Measurements from ENCODE around the gene SPARCL1. TPM values are rescaled to one million over a fixed set of nuclear protein-coding genes. Genes with fewer than 3 reads are reported as not detected.
A peak's percentile ranks its signal among the peaks of the same experiment; 100 is the strongest.

The SPARCL1 gene
- total and polyA plus RNA-seq, 2 of the 13 experiments (the other 11 are each of a cell fraction or from before 2014, with no cell fraction given) = 0.04 TPM; not detected in 1

- Histone ChIP-seq H3K9ac (ENCODE audit: insufficient read depth, low read depth, low read length) (no peak overlapping the region), H3K4me1 (ENCODE audit: insufficient read depth, low read length) (no peaks in the 10 kb centered on the region), H3K4me3 (replicated peaks in 1 of 3; ENCODE audit: insufficient read depth in 1 of 3, low read depth in 2 of 3, low read length in 3 of 3) (no peak overlapping the region), H3K27me3 (ENCODE audit: control insufficient read depth in 1 of 2, insufficient read depth in 2 of 2, low read length in 2 of 2) (no peaks in the 10 kb centered on the region), H3K79me2 (ENCODE audit: insufficient read depth, low read length) (no peaks in the 10 kb centered on the region), H4K20me1 (ENCODE audit: insufficient read depth, low read length) (no peaks in the 10 kb centered on the region), H2AFZ (ENCODE audit: low read length) (no peak overlapping the region), H3K4me2 (ENCODE audit: low read depth, low read length) (no peak overlapping the region), H3K9me3 (ENCODE audit: low read length) (no peaks in the 10 kb centered on the region), H3K27ac (ENCODE audit: extremely low read length, insufficient read depth, low read length) (no peak overlapping the region), H3K36me3 (replicated peaks in 1 of 2; ENCODE audit: control insufficient read depth in 1 of 2, insufficient read depth in 2 of 2, low read length in 2 of 2) (no peaks in the 10 kb centered on the region)
- in situ Hi-C loops (cut with HindIII; ENCODE audit: extremely low pct_ligation_motif_present, low pct_unique_long_range_greater_than_20kb) = no loop called here
- DNase-seq (ENCODE audit: low spot score) (no peak), FAIRE-seq (no peak), ATAC-seq (no peak)
- ChIA-PET CTCF (ENCODE audit: low intra/inter-chr PET ratio, low total read pairs) (no interaction called here), POLR2A (no interaction called here)
- no peak for TF ChIP-seq ZBTB8A (CRISPR knock-in tag; IDR thresholded peaks at IDR 0.05; ENCODE audit: borderline replicate concordance, low read depth)
- 0 out of 4 replicates have a peak, but pooled peaks of 1 of the 2 experiments have one; percentile 2 for TF ChIP-seq MAFK (conservative IDR thresholded peaks at IDR 0.05 in 1 of 2, IDR thresholded peaks at IDR 0.05 in 1 of 2; ENCODE audit: low read length in 2 of 2)
- BruUV-seq (replicated peaks) = no TSS peak
- intact Hi-C loops (cut with micrococcal nuclease; ENCODE audit: unreplicated experiment) = no loop called here
These were observed 47.8 kb downstream of the SPARCL1 start for GRCh38 chr4:87481377-87481776.

GRCh38 chr4:87478732-87479250, 50.4 kb downstream of the SPARCL1 start:
- CTCF ChIA-PET (ENCODE audit: low intra/inter-chr PET ratio, low total read pairs) = no interaction called here
- H4K20me1 ChIP-seq (ENCODE audit: insufficient read depth, low read length) = no peaks in the 10 kb centered on the region
- no peak for ATAC-seq
- TF ChIP-seq PITX1 (CRISPR knock-in tag; IDR thresholded peaks at IDR 0.05) (no peak), ZNF329 (CRISPR knock-in tag; IDR thresholded peaks at IDR 0.05; ENCODE audit: low read depth) (no peak), ZNF282 (IDR thresholded peaks at IDR 0.05; ENCODE audit: partially characterized antibody) (no peak), SRF (IDR thresholded peaks at IDR 0.05; ENCODE audit: low read depth, low read length) (no peak), HMG20A (CRISPR knock-in tag; IDR thresholded peaks at IDR 0.05; ENCODE audit: borderline replicate concordance) (no peak), ZNF124 (CRISPR knock-in tag; IDR thresholded peaks at IDR 0.05) (no peak), AKNA (CRISPR knock-in tag; IDR thresholded peaks at IDR 0.05; ENCODE audit: borderline replicate concordance) (no peak), ZBTB3 (CRISPR knock-in tag; IDR thresholded peaks at IDR 0.05; ENCODE audit: borderline replicate concordance, low read depth) (no peak), ZNF552 (CRISPR knock-in tag; IDR thresholded peaks at IDR 0.05; ENCODE audit: borderline replicate concordance) (no peak), SMARCE1 (IDR thresholded peaks at IDR 0.05; ENCODE audit: borderline replicate concordance) (no peak)

More at GRCh38 chr4:87478732-87479250, 50.4 kb downstream of the SPARCL1 start:
- Histone ChIP-seq H3K4me1 (ENCODE audit: insufficient read depth, low read length) (no peaks in the 10 kb centered on the region), H3K9ac (ENCODE audit: insufficient read depth, low read depth, low read length) (no peak overlapping the region), H3K9me3 (ENCODE audit: low read length) (no peaks in the 10 kb centered on the region), H2AFZ (ENCODE audit: low read length) (no peak overlapping the region), H3K4me3 (replicated peaks in 1 of 3; ENCODE audit: insufficient read depth in 1 of 3, low read depth in 2 of 3, low read length in 3 of 3) (no peak overlapping the region), H3K27ac (ENCODE audit: extremely low read length, insufficient read depth, low read length) (no peak overlapping the region), H3K79me2 (ENCODE audit: insufficient read depth, low read length) (no peaks in the 10 kb centered on the region), H3K4me2 (ENCODE audit: low read depth, low read length) (no peak overlapping the region), H3K27me3 (ENCODE audit: control insufficient read depth in 1 of 2, insufficient read depth in 2 of 2, low read length in 2 of 2) (no peaks in the 10 kb centered on the region), H3K36me3 (replicated peaks in 1 of 2; ENCODE audit: control insufficient read depth in 1 of 2, insufficient read depth in 2 of 2, low read length in 2 of 2) (no peaks in the 10 kb centered on the region)
- no peak for FAIRE-seq
- DNase-seq (ENCODE audit: low spot score) = no peak
- POLR2A ChIA-PET = no interaction called here
- 21% methylated on average over 1 of the region's 1 CpG for WGBS (ENCODE audit: low lambda C conversion rate)
- in situ Hi-C loops (cut with HindIII; ENCODE audit: extremely low pct_ligation_motif_present, low pct_unique_long_range_greater_than_20kb) = no loop called here
- no TSS peak for BruUV-seq (replicated peaks)
- intact Hi-C loops (cut with micrococcal nuclease; ENCODE audit: unreplicated experiment) = no loop called here
